ENCODE measurements around the gene STX18. TPM values are rescaled to one million over a fixed set of nuclear protein-coding genes. Genes with fewer than 3 reads are reported as not detected.
A peak's percentile ranks its signal among the peaks of the same experiment; 100 is the strongest.

The STX18 gene
- total RNA-seq, 1 donor from 2014 or later, result 36.7 TPM

GRCh38 chr4:4413806-4414205 lies 128.0 kb downstream of the STX18 start:
- H3K4me3 Mint-ChIP-seq, result no peak overlapping the region
- TF ChIP-seq, protein P1, sequence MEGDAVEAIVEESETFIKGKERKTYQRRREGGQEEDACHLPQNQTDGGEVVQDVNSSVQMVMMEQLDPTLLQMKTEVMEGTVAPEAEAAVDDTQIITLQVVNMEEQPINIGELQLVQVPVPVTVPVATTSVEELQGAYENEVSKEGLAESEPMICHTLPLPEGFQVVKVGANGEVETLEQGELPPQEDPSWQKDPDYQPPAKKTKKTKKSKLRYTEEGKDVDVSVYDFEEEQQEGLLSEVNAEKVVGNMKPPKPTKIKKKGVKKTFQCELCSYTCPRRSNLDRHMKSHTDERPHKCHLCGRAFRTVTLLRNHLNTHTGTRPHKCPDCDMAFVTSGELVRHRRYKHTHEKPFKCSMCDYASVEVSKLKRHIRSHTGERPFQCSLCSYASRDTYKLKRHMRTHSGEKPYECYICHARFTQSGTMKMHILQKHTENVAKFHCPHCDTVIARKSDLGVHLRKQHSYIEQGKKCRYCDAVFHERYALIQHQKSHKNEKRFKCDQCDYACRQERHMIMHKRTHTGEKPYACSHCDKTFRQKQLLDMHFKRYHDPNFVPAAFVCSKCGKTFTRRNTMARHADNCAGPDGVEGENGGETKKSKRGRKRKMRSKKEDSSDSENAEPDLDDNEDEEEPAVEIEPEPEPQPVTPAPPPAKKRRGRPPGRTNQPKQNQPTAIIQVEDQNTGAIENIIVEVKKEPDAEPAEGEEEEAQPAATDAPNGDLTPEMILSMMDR (conservative IDR thresholded peaks at IDR 0.05), result no peak
- peaks cover 4% of the 10 kb centered on the region for H3K4me1 Mint-ChIP-seq (ENCODE audit: unreplicated experiment)
- H3K9me3 Mint-ChIP-seq, result no peaks in the 10 kb centered on the region
- DNase-seq (ENCODE audit: extremely low spot score, unreplicated experiment), result no peak
- H3K27me3 Mint-ChIP-seq, result no peaks in the 10 kb centered on the region
- no peak overlapping the region for H3K27ac Mint-ChIP-seq
- peaks cover 12% of the 10 kb centered on the region for H3K36me3 Mint-ChIP-seq

DNA sequence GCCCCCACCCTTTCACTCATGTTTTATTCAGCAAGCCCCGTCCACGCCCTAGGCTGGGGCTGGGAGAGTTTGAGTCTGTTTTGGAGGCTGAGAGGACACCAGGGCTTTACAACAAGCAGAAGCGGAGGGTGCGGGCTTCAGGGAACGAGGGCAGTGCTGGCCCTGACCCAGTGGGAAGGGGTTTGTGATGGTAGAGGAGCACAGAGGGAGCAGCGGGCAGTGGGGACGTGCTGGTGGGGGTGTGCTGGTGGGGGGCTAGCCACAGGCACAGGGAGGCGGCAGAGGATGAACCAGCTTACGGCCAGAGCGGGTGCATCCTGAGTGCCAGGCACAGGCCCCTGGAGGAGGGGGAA lies 128.5 kb downstream of the STX18 start:
- Mint-ChIP-seq H3K27ac (no peak overlapping the region), H3K27me3 (no peaks in the 10 kb centered on the region), H3K4me3 (no peak overlapping the region), H3K36me3 (peaks cover 8% of the 10 kb centered on the region), H3K9me3 (no peaks in the 10 kb centered on the region), H3K4me1 (ENCODE audit: unreplicated experiment) (peaks cover under 1% of the 10 kb centered on the region)
- TF ChIP-seq, protein P1 (conservative IDR thresholded peaks at IDR 0.05), result no peak
- no peak for DNase-seq (ENCODE audit: extremely low spot score, unreplicated experiment)

GRCh38 chr4:4412641-4413372 lies 129.0 kb downstream of the STX18 start:
- Mint-ChIP-seq H3K9me3 (no peaks in the 10 kb centered on the region), H3K4me1 (ENCODE audit: unreplicated experiment) (no peaks in the 10 kb centered on the region), H3K36me3 (peaks cover 7% of the 10 kb centered on the region), H3K27ac (no peak overlapping the region), H3K4me3 (no peak overlapping the region), H3K27me3 (no peaks in the 10 kb centered on the region)
- TF ChIP-seq, protein P1 (conservative IDR thresholded peaks at IDR 0.05), result no peak
- no peak for DNase-seq (ENCODE audit: extremely low spot score, unreplicated experiment)

- Mint-ChIP-seq H3K36me3 (peaks cover 7% of the 10 kb centered on the region), H3K4me3 (no peak overlapping the region), H3K27ac (no peak overlapping the region), H3K4me1 (ENCODE audit: unreplicated experiment) (no peaks in the 10 kb centered on the region), H3K9me3 (no peaks in the 10 kb centered on the region), H3K27me3 (no peaks in the 10 kb centered on the region)
- DNase-seq (ENCODE audit: extremely low spot score, unreplicated experiment), result no peak
- TF ChIP-seq, protein P1 (conservative IDR thresholded peaks at IDR 0.05), result no peak
Observed at GRCh38 chr4:4411906-4412305, 129.9 kb downstream of the STX18 start.

DNA sequence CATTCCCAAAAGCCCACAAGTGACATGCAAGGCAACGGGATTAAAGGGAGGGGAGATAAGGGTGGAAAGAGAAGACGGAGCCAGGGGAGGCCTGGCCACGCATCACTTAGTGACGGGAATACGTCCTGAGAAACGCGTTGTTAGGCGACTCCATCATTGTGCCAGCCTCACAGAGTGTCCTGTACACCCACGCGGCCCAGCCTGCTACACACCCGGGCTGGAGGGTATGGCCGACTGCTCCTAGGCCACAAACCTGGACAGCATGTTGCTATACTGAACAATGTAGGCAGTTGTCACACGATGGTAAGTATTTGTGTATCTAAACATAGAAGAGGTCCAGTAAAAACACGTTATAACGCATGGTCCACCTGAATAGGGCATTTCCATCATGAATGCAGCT lies 131.6 kb downstream of the STX18 start:
- H3K36me3 Mint-ChIP-seq, result peaks cover 4% of the 10 kb centered on the region
- H3K4me3 Mint-ChIP-seq, result no peak overlapping the region
- no peaks in the 10 kb centered on the region for H3K4me1 Mint-ChIP-seq (ENCODE audit: unreplicated experiment)
- TF ChIP-seq, protein P1 (conservative IDR thresholded peaks at IDR 0.05), result no peak
- H3K27ac Mint-ChIP-seq, result peak overlapping the region; percentile 31
- H3K9me3 Mint-ChIP-seq, result no peaks in the 10 kb centered on the region
- no peaks in the 10 kb centered on the region for H3K27me3 Mint-ChIP-seq
- no peak for DNase-seq (ENCODE audit: extremely low spot score, unreplicated experiment)
